Raji (cell line): ENCODE results near the gene KCNT1.

Experiments
- POLR2A ChIP-seq: IDR thresholded peaks from 2 replicates; pipeline ENCODE4 v1.6.1; 2011; ENCODE audit warnings: low read depth, low read length, control low read depth; ENCODE audit not compliant: insufficient read depth

KCNT1 gene

DNA sequence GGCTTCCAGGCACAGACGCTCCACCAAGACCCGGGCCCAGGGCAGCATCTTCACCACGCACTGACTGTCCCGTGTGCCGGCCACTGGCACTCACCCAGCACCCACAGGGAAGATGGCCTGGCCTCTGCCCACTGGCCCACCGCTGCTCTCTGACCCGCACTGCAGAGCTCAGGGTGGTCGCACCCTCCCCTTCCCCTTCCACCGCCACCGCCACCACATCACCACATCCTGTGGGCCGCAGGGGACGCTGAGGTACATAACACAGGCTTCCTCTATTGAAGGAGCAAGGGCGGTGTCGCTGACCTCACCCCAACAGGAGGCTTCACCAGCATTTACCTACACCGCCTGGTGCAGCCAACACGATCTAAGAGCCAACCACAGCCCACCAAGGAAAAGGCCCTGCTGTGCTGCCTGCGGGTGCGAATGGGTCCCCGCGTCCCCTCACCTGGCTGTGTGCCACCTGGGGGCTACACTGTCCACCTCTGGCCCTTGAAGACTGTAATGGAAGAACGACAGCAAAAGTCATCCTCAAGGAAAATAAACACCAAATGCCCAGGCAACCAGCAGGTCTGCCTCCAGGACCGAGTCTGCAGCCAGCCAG, 103.5 kb downstream of the KCNT1 start:
- TF ChIP-seq POLR2A = no peak

- TF ChIP-seq POLR2A = no peak
These were observed 107.2 kb downstream of the KCNT1 start for GRCh38 chr9:135809166-135809565.

DNA sequence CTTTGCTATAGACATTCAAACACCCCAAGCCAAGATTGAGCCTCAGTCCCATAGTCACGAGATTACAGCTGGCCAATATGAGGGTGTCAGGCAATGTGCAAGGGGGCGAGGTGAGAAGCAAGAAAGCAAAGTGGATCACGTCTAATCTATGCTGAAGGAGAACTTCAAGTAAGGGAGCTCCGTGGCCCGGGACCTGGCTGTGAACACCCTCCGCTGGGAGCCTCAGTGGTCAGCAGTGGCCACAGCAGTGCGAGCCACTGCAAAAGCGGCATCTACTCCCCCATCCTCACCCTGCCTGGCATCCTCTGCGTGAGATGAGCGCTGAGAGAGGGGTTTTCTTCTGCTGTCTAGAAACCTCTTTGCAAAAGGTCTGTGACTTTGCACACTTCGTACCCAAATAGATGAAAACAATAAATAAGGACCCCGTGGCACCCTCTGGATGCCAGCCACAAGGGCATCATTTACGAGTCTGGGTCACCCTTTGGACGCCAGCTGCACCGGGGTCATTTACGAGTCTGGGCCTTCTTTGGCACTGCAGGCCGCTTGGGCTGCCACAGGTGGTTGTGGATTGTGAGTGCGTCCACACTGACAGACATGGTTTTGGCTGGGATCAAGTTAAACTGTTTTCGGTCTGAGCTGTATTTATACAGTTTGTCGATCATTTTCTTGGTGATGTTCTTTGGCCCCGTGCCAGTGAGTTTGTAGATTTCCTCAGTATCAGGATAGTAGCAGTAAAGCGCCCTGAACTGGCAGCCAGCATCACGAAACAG, 109.0 kb downstream of the KCNT1 start:
- TF ChIP-seq POLR2A = no peak

DNA sequence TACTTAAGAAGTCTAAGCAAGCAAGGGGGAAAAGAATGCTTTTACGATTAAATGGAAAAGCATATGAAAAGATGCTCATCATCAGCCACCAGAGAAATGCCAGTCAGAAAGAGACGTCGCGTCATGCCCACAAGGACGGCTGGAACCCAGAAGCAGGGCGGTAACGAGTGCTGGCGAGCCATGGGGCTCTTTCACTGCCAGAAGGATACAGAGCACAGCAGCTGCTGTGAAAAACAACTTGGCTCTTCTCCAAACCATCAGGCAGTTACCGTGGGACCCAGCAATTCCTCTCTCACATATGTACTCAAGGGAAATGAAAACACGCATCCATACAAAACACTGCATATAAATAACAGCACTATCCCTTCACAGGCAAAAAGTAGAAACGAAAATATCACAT, 109.8 kb downstream of the KCNT1 start:
- no peak for TF ChIP-seq POLR2A

DNA sequence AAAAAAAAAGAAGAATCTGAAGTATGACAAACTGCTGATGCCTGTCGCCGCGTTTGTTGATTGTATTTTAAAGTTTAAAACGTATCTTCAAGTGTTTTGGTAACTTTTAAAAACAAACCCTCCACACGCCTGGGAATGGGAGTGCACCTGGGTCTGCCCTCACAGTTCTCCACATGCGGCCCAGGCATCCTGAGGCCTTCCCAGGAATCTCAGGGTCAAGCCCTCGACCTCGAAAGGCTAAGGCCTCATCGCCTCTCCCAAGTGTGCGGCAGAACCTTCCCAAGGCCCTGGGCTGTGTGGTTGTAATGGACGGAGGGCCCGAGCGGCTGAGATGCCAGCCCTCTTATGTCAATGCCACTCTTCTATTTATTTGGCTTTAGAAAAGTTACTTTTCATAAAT, 111.0 kb downstream of the KCNT1 start:
- no peak for TF ChIP-seq POLR2A

DNA sequence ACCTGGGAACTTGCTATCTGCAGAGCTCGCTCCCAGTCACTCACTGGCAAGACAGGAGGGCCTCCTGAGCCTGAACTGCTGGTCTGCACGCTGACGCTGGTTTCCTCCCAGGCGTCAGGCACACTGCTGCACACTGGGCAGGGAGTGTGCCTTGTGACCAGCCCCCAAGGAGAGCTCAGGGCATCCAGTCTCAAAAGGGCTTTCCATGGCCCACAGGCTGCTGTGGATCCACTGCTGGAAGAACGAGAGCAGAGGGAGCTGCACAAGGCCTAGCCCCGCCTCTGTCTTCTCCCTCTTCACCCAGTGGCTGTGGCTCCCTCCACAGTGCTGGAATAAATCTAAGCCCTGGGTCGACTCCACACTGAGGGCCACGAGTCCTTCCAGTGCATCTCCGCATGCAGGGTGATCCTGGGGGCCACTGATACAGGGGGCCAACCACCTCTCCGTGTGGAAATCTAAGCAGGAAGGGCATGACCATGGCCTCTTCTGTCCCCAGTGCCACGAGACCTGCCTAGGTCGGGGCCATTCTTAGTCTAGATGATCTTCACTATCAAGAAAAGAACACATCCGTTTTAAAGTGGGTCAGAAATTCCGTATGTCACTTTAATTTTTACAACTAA, 111.8 kb downstream of the KCNT1 start:
- no peak for TF ChIP-seq POLR2A

GRCh38 chr9:135814421-135815095, 112.6 kb downstream of the KCNT1 start:
- no peak for TF ChIP-seq POLR2A

DNA sequence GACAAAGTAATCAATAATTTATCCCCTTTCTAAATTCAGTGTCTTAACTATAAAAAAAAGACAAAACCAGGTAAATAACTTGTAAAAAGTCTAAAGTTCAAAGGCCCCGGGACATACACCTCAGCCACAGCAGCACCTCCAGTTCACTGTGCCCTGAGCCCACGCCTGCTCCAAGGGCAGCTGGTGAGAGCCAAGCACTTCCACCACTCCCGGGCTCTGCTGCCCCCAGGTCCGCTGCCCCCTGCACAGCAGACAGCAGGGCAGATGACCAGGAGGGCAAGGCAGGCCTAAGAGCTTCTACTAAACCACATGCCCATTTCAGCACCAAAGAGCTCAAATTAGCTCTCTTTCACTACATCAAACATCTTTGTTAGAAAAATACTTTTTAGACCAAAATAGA, 113.4 kb downstream of the KCNT1 start:
- no peak for TF ChIP-seq POLR2A

DNA sequence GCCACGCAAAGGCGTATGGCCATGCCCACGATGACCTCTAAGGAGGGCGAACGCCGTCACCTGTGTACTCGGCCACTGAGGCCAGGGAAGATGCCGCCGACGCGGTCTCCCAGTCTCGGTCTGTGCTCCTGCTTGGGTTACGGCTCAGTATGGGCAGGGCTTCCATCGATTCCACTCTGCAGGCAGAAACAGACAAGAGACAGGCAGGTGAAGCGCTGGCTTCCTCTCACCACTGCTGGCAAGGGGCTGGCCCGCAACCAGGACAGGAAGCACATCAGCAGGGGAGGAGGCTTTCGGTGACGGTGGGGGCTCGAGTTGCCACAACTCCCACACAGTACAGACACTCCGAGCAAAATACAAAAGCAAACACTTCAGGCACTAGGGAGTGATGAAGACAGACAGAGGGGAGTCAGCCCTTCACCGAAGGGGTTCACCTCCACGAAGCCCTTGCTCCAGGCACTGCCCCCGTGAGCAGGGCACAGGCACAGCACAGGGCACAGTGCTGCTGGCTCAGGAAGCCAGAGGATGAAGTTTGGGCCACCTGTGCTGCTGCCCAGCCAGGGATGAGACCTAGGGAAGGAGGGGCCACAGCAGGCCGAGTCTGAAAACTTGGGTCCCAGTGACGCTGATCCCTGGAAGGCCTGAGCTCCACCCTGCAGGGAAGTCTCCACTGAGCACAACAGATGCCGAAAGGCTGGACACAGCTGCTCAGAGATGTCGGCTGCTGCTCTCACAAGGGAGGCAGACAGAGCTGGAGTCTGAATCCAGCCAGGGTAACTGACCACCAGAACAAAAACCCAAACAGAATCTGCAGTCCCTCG, 114.1 kb downstream of the KCNT1 start:
- TF ChIP-seq POLR2A = no peak

DNA sequence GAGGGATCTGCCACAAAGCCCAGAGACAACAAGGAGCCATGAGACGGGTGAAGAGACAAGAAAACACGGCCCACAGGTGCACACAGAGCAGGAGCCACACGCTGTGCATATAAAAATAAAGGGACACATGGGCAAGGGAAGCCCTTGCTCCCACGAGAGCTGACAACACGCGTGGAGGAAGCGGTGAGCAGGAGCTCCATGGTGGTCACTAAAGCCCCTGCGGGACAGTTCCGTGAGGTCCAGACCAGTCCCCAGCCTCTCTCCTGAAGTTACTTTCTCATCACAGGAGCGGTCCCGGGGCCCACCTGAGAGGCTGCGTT, 114.6 kb downstream of the KCNT1 start:
- no peak for TF ChIP-seq POLR2A

GRCh38 chr9:135817951-135818717, 116.1 kb downstream of the KCNT1 start:
- no peak for TF ChIP-seq POLR2A

- TF ChIP-seq POLR2A = no peak
These were observed 116.9 kb downstream of the KCNT1 start for GRCh38 chr9:135818718-135819475.

DNA sequence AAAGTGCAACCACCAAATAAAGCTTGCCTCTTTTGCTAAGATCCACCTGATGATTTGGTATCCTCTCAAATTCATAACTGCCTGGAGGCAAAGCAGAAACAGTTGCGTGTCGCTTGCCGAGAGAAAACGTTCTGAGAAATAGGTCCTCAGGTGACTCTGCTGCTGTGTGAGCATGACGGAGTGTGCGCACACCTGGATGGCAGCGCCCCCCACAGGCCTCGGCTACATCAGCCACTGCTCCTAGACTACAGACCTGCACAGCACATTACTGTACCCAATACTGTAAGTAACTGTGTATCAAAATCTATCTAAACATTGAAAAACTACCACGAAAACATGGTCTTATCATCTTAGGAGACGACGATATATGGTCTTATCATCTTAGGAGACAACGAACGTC, 117.9 kb downstream of the KCNT1 start:
- TF ChIP-seq POLR2A = no peak

DNA sequence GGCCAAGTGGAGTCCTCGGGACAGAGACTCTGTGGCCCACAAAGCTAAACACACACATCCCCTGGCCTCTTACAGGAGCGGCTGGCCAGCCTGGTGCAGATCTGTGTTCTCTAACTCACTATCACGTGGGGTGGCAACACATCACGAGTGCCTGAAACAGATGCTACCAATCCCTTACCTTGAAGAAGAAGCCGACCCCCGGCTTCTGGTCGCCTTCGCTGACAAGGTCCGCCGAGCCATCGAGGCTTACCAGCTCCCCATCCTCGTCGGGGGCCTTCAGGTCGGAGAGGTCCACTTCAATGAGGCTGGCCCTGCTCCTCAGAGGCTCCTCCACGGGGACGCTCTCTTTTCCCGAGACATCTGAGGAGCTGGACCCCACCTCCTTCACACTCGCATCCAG, 118.7 kb downstream of the KCNT1 start:
- no peak for TF ChIP-seq POLR2A
